K562 (cell line): Measurements from ENCODE around the gene COA3. TPM values are rescaled to one million over a fixed set of nuclear protein-coding genes. Genes with fewer than 3 reads are reported as not detected.

Experiments used
- ATAC-seq: fragments of 200-7000 bp; cut with Tn5 transposase; 3 replicates; pipeline ENCODE4 v1.9.1; 2020; ENCODE audit warnings: moderate library complexity
- BruUV-seq: library from RNA; stranded (reverse); fragments of 400-500 nt; replicated peaks from 2 replicates; lab custom pipeline; 2021; lab: Mats Ljungman, UMichigan
- CTCF ChIA-PET: fragments of 300-600 bp; formaldehyde crosslinking; extraction: SDS; loops from one replicate; lab custom pipeline; 2021; ENCODE audit warnings: low intra/inter-chr PET ratio; lab: Yijun Ruan, JAX
- POLR2A ChIA-PET: fragments of 300-600, 350-650 bp; sonication (Branson Sonifier 250); formaldehyde crosslinking; extraction: SDS; loops from one replicate; lab custom pipeline; 2021; ENCODE audit warnings: antibody characterized with exemption, inconsistent platforms; lab: Yijun Ruan, JAX
- DNase-seq, 4 experiments: peaks; one replicate each; pipeline versions ENCODE4 v3.0.0 to v3.0.0-alpha.2; 2011 to 2018; ENCODE audit warnings: low spot score in 3 of 4, mixed read lengths in 3 of 4; ENCODE audit errors: extremely low read depth in 1 of 4
- FAIRE-seq: peaks from 2 replicates; lab custom pipeline; 2011; peaks lifted over from hg19 to GRCh38; lab: Jason Lieb, UNC
- H2AFZ ChIP-seq: 2 replicates; pipeline ENCODE4 v1.6.0; 2011; ENCODE audit warnings: low read depth, low read length, control low read depth, inconsistent platforms
- H3K27ac ChIP-seq: fragments of 200-600 bp; 3 replicates; pipeline ENCODE4 v1.8.0; 2011; ENCODE audit warnings: low read depth, mild to moderate bottlenecking, control low read depth, inconsistent platforms, low read length, moderate library complexity, mixed read lengths; ENCODE audit errors: extremely low read depth
- H3K27me3 ChIP-seq, 2 experiments: fragments of 300-600 bp in 1 of 2; 2 replicates in 1 of 2; 3 replicates in 1 of 2; pipeline versions ENCODE4 v1.6.0 to v1.8.0; 2011; ENCODE audit warnings: inconsistent platforms in 2 of 2, low read length in 2 of 2, mild to moderate bottlenecking in 1 of 2, mixed read lengths in 1 of 2, moderate library complexity in 1 of 2; ENCODE audit not compliant: control insufficient read depth in 2 of 2, insufficient read depth in 2 of 2
- H3K36me3 ChIP-seq: fragments of 300-600 bp; 3 replicates; pipeline ENCODE4 v1.8.0; 2011; ENCODE audit warnings: mild to moderate bottlenecking, low read length, inconsistent platforms; ENCODE audit not compliant: control insufficient read depth, insufficient read depth
- H3K4me1 ChIP-seq, 2 experiments: fragments of 200-600 bp in 1 of 2; replicated peaks in 1 of 2; 2 replicates in 1 of 2; 3 replicates in 1 of 2; pipeline versions ENCODE4 v1.5.1 to v1.8.0; 2011; ENCODE audit warnings: inconsistent platforms in 2 of 2, low read length in 2 of 2, mild to moderate bottlenecking in 1 of 2, mixed read lengths in 1 of 2, moderate library complexity in 1 of 2; ENCODE audit not compliant: control insufficient read depth in 2 of 2, insufficient read depth in 2 of 2
- H3K4me2 ChIP-seq: 2 replicates; pipeline ENCODE4 v1.6.1; 2011; ENCODE audit warnings: low read length, control low read depth, inconsistent platforms, mixed read lengths; ENCODE audit not compliant: insufficient read depth
- H3K4me3 ChIP-seq: fragments of 200-600 bp; sonication (generic), shearing (Covaris generic); 2 replicates; pipeline ENCODE4 v1.5.1; 2016; ENCODE audit warnings: control low read depth, inconsistent platforms
- H3K79me2 ChIP-seq: fragments of 200-600 bp; 3 replicates; pipeline ENCODE4 v1.8.0; 2011; ENCODE audit warnings: low read length, inconsistent platforms; ENCODE audit not compliant: control insufficient read depth, insufficient read depth
- H3K9ac ChIP-seq, 2 experiments: 2 replicates each; pipeline versions ENCODE4 v1.6.0 to v1.6.1; 2011; ENCODE audit warnings: low read depth in 2 of 2, low read length in 2 of 2, control low read depth in 1 of 2, inconsistent platforms in 1 of 2, mild to moderate bottlenecking in 1 of 2, mixed read lengths in 1 of 2; ENCODE audit not compliant: insufficient read depth in 1 of 2
- H3K9me1 ChIP-seq: one replicate; pipeline ENCODE4 v1.6.0; 2011; ENCODE audit warnings: inconsistent platforms, mild to moderate bottlenecking, low read length, moderate library complexity; ENCODE audit not compliant: control insufficient read depth, insufficient read depth
- H3K9me3 ChIP-seq: replicated peaks from 2 replicates; pipeline ENCODE4 v1.5.1; 2011; ENCODE audit warnings: low read depth, low read length, inconsistent platforms; ENCODE audit not compliant: control insufficient read depth, insufficient read depth
- H4K20me1 ChIP-seq: replicated peaks from 2 replicates; pipeline ENCODE4 v1.6.1; 2011; ENCODE audit warnings: low read length, inconsistent platforms, mixed read lengths; ENCODE audit not compliant: control insufficient read depth, insufficient read depth
- ARID3A ChIP-seq: IDR thresholded peaks from 2 replicates; pipeline ENCODE4 v1.6.1; 2012; ENCODE audit warnings: low read depth, low read length, improper control_type of control experiment, borderline replicate concordance
- ASH1L ChIP-seq: fragments of 450-650 bp; IDR thresholded peaks from 2 replicates; pipeline ENCODE4 v1.6.1; 2018; ENCODE audit warnings: borderline replicate concordance, mild to moderate bottlenecking, low read depth; ENCODE audit not compliant: partially characterized antibody
- BMI1 ChIP-seq: fragments of 150-350 bp; IDR thresholded peaks from 2 replicates; pipeline ENCODE4 v1.6.1; 2014; ENCODE audit warnings: low read length
- EWSR1 ChIP-seq: fragments of 450-650 bp; IDR thresholded peaks from 2 replicates; pipeline ENCODE4 v1.6.1; 2018; ENCODE audit warnings: borderline replicate concordance, mild to moderate bottlenecking, low read depth, moderate library complexity; ENCODE audit not compliant: partially characterized antibody
- FOXJ3 ChIP-seq: sonication (generic); formaldehyde crosslinking; IDR thresholded peaks from 2 replicates; pipeline ENCODE4 v1.4.0; 2020; ENCODE audit warnings: mild to moderate bottlenecking, missing genetic modification reagents
- HDAC6 ChIP-seq: IDR thresholded peaks from 2 replicates; pipeline ENCODE4 v1.6.1; 2012; ENCODE audit warnings: low read depth, mild to moderate bottlenecking, control low read depth, inconsistent platforms, low read length, moderate library complexity
- MTA1 ChIP-seq: fragments of 450-650 bp; IDR thresholded peaks from 2 replicates; pipeline ENCODE4 v1.6.1; 2017; ENCODE audit warnings: borderline replicate concordance
- NELFE ChIP-seq: IDR thresholded peaks from 2 replicates; pipeline ENCODE4 v1.6.1; 2011; ENCODE audit warnings: mild to moderate bottlenecking; ENCODE audit not compliant: insufficient read depth, insufficient read length
- SAFB ChIP-seq: fragments of 200-400 bp; formaldehyde crosslinking; IDR thresholded peaks from 2 replicates; pipeline ENCODE4 v1.6.1; 2017; ENCODE audit warnings: low read depth, low read length, borderline replicate concordance
- SIRT6 ChIP-seq: IDR thresholded peaks from one replicate; pipeline ENCODE4 v1.6.1; 2012; ENCODE audit warnings: low read depth, mild to moderate bottlenecking, control low read depth, inconsistent platforms, low read length, moderate library complexity
- SMAD4 ChIP-seq: fragments of 250-450 bp; sonication (Bioruptor Pico); conservative IDR thresholded peaks from 2 replicates; pipeline ENCODE4 v1.8.0; 2021; ENCODE audit warnings: inconsistent platforms, mild to moderate bottlenecking, moderate library complexity
- ZKSCAN3 ChIP-seq: fragments of 250-450 bp; sonication (Bioruptor Pico); IDR thresholded peaks from 2 replicates; pipeline ENCODE4 v1.4.0; 2020
- ZNF165 ChIP-seq: fragments of 250-450 bp; sonication (Bioruptor Pico); IDR thresholded peaks from 2 replicates; pipeline ENCODE4 v1.4.0; 2020; ENCODE audit warnings: borderline replicate concordance
- ZNF347 ChIP-seq: fragments of 450-650 bp; formaldehyde crosslinking; IDR thresholded peaks from 2 replicates; pipeline ENCODE4 v1.4.0; 2020; ENCODE audit warnings: low read depth, mild to moderate bottlenecking, moderate library complexity
- WGBS: fragments of 100-300 bp; shearing (Covaris generic); methylation state at CpG from one replicate; pipeline ENCODE4 v1.1.6; 2016; ENCODE audit warnings: low coverage, mixed read lengths; ENCODE audit not compliant: insufficient coverage; ENCODE audit errors: missing lambda C conversion rate; 5-methylcytosine and 5-hydroxymethylcytosine counted together
- in situ Hi-C: fragments of 300-500 bp; cut with MboI; formaldehyde crosslinking; loops from 4 replicates; pipeline ENCODE4 v1.15.0; 2018; ENCODE audit warnings: inconsistent platforms, mixed read lengths
- intact Hi-C: fragments of 100-400 bp; cut with micrococcal nuclease; formaldehyde crosslinking; loops from 2 replicates; pipeline ENCODE4 v1.14.2; 2022
- polyA plus RNA-seq, 8 experiments: library from polyadenylated mRNA; depleted of rRNA in 4 of 8; stranded (reverse) in 5 of 8; unstranded in 3 of 8; fragments of >200 nt; fragmentation: Nextera tagmentation in 2 of 8; fragmentation: Illumina TruSeq in 1 of 8; extraction: Ambion mirVana in 2 of 8; extraction: Trizol in 1 of 8; gene quantifications; 2 replicates each; pipeline versions ENCODE4 v1.2.1 to v1.2.3, GENCODE V29; 2011 to 2014; ENCODE audit warnings: inconsistent platforms in 1 of 8, missing spikeins in 1 of 8
- total RNA-seq, 7 experiments: library from RNA; depleted of rRNA in 6 of 7; stranded (reverse); fragments of >200 nt in 6 of 7; fragmentation: Illumina TruSeq in 2 of 7; extraction: Trizol in 2 of 7; gene quantifications; 2 replicates each; pipeline versions ENCODE4 v1.2.1 to v1.2.3, GENCODE V29; 2011 to 2021; ENCODE audit warnings: low replicate concordance in 1 of 7
- TF ChIP-seq, protein P1 (sequence below): sonication (generic); formaldehyde crosslinking; IDR thresholded peaks from 2 replicates; pipeline ENCODE4 v1.8.0; 2022; ENCODE audit warnings: missing genetic modification reagents, mild to moderate bottlenecking, borderline replicate concordance

Gene COA3
- total and polyA plus RNA-seq, 9 of the 15 experiments (the other 6 are each of a cell fraction or from before 2014, with no cell fraction given): 49.6 to 153 (median 61.4) TPM

- H3K9me1 ChIP-seq: no peaks in the 10 kb centered on the region
- ChIA-PET POLR2A (interaction anchor here (1.2 to 1.4 kb wide), 3 partner anchors 11 to 13 kb away, joined by 5 to 6 read pairs (median 6); partner anchors contain the start of gene VPS25), CTCF (interaction anchor here (3.8 kb wide), 1 partner anchor 40 kb away, joined by 34 read pairs; no protein-coding TSS in a partner anchor)
- ATAC-seq (no peak), DNase-seq (no peak), FAIRE-seq (no peak)
- H3K36me3 ChIP-seq: no peaks in the 10 kb centered on the region
- H3K4me3 ChIP-seq: no peak within 1 kb of the TSS
- no peaks in the 10 kb centered on the region for H3K27me3 ChIP-seq
- no peak within 1 kb of the TSS; a peak in 1 of 4 replicates for H3K9ac ChIP-seq
- H3K4me2 ChIP-seq: no peak within 1 kb of the TSS
- no peak within 1 kb of the TSS for H2AFZ ChIP-seq
- no peak within 1 kb of the TSS for H3K27ac ChIP-seq
- H3K9me3 ChIP-seq: no peaks in the 10 kb centered on the region
- no peak for TF ChIP-seq SAFB
- no peak for TF ChIP-seq EWSR1
- TF ChIP-seq ZNF165 (CRISPR knock-in tag): no peak
- TF ChIP-seq ASH1L: no peak
- no peak for TF ChIP-seq HDAC6
- no peak for TF ChIP-seq FOXJ3 (CRISPR knock-in tag)
- no peak for TF ChIP-seq BMI1
- no peak for TF ChIP-seq NELFE
- TF ChIP-seq SIRT6: no peak
- TF ChIP-seq, protein P1, sequence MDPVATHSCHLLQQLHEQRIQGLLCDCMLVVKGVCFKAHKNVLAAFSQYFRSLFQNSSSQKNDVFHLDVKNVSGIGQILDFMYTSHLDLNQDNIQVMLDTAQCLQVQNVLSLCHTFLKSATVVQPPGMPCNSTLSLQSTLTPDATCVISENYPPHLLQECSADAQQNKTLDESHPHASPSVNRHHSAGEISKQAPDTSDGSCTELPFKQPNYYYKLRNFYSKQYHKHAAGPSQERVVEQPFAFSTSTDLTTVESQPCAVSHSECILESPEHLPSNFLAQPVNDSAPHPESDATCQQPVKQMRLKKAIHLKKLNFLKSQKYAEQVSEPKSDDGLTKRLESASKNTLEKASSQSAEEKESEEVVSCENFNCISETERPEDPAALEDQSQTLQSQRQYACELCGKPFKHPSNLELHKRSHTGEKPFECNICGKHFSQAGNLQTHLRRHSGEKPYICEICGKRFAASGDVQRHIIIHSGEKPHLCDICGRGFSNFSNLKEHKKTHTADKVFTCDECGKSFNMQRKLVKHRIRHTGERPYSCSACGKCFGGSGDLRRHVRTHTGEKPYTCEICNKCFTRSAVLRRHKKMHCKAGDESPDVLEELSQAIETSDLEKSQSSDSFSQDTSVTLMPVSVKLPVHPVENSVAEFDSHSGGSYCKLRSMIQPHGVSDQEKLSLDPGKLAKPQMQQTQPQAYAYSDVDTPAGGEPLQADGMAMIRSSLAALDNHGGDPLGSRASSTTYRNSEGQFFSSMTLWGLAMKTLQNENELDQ (CRISPR knock-in tag): no peak
- no peak for TF ChIP-seq SMAD4 (CRISPR knock-in tag)
- no peak for TF ChIP-seq ZNF347
- no peak for TF ChIP-seq ZKSCAN3 (CRISPR knock-in tag)
- TF ChIP-seq MTA1: no peak
- TF ChIP-seq ARID3A: no peak
- H4K20me1 ChIP-seq: no peaks in the 10 kb centered on the region
- 70% methylated on average over 16 of the region's 92 CpGs for WGBS
- H3K79me2 ChIP-seq: no peaks in the 10 kb centered on the region
- H3K4me1 ChIP-seq: peaks cover 8 to 21% of the 10 kb centered on the region in 2 experiments; a peak in 3 of 5 replicates
- intact Hi-C loops: loop anchor here (5.0 kb wide), 1 partner anchor 184 kb away; the partner anchor contains the start of gene PSMC3IP
- BruUV-seq: no TSS peak
- in situ Hi-C loops: no loop called here
Observed at GRCh38 chr17:42760652-42761581, 37.6 kb downstream of the COA3 start, which contains the start of gene RAMP2. TSS of gene RAMP2 (plus strand) at chr17:42761227. CDS start at chr17:42761262, 35 bp downstream.
